GM21576 (cell line): Measurements from ENCODE around the gene OGG1.
A peak's percentile ranks its signal among the peaks of the same experiment; 100 is the strongest.

Experiments
- ATAC-seq: cut with Tn5 transposase; IDR thresholded peaks from one replicate; pipeline ENCODE4 v1.9.1; 2021; ENCODE audit warnings: mild to moderate bottlenecking, moderate library complexity; ENCODE audit not compliant: unreplicated experiment

The OGG1 gene

DNA sequence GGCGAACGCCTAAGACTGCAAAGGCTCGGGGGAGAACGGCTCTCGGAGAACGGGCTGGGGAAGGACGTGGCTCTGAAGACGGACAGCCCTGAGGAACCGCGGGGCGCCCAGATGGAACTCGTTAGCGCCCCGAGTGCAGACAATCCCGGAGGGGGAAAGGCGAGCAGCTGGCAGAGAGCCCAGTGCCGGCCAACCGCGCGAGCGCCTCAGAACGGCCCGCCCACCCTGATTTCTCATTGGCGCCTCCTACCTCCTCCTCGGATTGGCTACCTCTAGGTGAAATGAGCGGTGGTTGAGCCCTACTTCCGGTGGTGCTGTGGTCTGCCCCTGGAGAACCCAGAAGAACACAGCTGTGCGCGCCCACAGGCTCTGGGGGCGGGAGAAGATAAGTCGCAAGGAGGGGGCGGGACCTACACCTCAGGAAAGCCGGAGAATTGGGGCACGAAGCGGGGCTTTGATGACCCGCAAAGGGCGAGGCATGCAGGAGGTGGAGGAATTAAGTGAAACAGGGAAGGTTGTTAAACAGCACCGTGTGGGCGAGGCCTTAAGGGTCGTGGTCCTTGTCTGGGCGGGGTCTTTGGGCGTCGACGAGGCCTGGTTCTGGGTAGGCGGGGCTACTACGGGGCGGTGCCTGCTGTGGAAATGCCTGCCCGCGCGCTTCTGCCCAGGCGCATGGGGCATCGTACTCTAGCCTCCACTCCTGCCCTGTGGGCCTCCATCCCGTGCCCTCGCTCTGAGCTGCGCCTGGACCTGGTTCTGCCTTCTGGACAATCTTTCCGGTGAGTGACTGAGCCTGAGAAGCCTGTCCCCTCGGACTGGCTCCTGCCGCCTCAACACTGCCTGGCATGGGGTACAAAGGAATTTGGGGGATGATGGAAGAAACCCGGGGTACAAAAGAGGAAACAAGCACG, at the start of gene OGG1:
Gene OGG1 (plus strand): TSS at position 308 of the 911 bp plus-strand sequence. CDS start 335 bp downstream, at position 643.
- peak; percentile 87 for ATAC-seq

DNA sequence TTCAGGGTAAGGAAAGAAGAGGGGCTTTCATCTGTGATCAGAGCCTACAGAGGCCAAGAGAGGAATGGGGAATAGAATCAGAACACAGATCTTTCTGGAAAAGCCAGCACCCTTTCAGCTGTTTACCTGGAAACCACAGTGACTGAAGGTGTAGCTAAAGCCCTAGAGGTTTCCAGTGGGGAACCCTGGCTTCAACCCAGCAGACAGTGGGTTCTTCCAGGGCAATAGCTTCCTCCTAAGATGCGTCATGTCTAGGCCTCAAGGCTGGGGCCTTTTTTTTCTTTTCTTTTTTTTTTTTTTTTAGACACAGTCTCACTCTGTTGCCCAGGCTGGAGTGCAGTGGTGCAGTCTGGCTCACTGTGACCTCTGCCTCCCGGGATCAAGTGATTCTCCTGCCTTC, 49.2 kb upstream of the OGG1 start:
- no peak for ATAC-seq

DNA sequence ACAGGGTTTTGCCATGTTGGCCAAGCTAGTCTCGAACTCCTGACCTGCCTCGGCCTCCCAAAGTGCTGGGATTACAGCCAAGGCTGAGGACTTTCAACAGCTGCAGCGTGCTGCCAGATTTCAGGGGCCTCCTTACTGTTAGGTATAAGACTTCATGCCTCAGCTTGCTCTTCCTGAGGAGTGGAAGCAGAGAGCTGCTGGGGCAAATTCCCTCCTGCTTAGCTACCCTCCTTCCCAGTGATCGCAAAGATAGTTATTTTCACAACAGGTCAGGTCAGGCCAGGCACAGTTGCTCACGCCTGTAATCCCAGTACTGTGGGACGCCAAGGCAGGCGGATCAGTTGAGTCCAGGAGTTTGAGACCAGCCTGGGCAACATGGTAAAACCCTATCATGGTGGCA, 48.7 kb upstream of the OGG1 start:
- no peak for ATAC-seq

DNA sequence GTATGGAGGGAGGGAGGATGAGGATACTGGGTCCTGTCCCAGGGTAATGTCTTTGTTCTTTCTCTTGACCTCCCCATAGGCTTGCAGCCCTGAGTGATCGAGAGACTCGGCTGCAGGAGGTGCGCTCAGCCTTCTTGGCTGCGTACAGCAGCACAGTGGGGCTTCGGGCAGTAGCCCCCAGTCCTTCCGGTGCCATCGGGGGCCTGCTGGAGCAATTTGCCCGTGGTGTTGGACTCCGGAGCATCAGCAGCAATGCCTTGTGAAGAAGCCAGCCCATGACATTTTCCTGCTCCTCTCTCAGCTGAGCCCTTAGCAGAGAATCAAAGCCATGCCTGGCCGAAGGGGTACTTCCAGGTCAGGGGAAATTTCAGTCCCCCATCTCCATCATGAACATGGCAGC, 48.0 kb upstream of the OGG1 start:
- ATAC-seq = no peak

DNA sequence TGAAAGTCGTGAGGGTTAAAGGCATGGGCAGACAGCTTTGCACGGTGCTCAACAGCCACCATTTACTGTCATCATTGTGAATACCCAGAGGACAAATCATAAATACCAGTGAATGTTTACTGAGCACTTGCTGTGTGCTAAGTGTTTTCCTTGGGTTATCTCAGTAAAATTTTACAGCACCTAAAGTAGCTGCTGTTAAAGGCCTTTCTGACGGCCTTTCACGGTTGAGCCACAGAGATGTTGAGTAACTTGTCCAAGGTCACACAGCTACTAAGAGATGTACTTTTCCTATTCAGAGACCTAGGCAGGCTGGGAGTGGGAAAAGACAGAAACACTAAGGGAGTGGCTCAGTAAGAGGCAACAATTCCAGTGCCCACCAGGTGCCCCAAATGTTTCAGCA, 46.5 kb upstream of the OGG1 start:
- ATAC-seq = no peak

DNA sequence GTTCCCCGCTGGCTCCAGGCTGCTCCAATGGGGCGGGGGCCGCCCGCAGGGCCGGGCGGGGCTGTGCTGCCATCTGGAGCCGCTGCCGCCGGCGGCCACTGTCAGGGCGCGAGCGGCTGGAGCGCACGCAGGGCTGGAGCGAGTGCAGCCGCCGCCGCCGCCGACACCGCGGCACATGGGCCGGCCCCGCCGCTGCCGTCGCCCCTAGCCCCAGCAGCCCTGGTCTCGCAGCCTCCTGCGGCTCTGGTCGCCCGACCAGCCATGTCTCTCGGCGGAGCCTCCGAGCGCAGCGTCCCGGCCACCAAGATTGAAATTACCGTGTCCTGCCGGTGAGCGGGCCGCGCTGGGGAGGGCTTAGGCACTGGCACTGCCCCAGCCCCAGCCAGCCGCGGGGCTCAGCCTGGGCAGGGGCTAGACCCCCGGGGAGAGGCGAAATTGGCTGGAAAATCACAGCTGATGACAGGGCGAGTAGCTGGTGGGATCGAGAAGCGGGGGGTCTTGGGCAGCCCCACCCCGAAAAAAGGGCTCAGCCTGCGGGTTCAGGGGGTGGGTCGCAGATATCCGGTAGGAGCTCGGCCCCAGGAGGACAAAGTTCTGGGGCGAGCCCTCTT, 45.9 kb upstream of the OGG1 start, which contains the start of gene CPNE9:
Gene CPNE9 (plus strand): TSS at position 98 of the 611 bp plus-strand sequence. CDS start 164 bp downstream, at position 262.
- no peak for ATAC-seq

DNA sequence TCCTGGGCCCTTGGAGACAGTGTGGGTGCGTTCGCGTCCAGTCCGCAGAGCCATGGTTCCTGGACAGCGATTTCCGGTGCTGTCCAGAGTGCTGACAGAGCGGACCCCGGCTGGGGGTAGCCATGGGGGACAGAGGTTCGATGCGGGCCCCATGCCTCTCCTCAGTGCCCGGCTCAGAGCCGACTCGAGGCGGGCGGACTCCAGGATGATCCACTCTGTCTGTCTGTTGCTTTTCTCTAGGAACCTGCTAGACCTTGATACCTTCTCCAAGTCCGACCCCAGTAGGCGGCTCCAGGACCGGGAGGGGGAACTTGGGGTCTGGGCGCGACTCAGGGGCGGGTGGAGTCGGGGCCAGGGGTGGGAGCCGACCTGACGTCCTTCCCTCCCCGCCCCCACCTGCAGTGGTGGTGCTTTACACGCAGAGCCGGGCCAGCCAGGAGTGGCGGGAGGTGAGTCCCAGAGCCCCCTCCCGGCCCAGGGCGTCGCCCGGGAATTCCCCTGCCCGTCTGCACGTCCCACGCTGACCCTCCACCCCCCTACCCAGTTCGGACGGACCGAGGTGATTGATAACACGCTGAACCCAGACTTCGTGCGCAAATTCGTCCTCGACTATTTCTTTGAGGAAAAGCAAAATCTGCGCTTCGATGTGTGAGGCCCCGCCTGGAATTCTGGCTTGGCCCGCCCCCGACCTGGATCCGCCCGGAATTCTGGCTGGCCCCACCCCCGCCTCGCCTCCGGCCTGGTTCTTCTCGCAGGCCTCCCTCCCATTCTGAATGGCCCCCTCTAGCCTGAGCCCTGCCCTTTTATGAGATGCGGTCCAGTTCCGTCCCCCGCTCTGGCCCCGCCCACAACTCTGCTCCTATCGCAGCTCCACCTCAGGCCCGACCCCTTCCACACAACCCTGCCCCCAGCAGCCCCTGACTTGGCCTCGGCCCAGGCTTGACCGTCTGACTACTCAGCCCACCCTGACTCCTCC, 45.1 kb upstream of the OGG1 start:
- ATAC-seq = no peak

DNA sequence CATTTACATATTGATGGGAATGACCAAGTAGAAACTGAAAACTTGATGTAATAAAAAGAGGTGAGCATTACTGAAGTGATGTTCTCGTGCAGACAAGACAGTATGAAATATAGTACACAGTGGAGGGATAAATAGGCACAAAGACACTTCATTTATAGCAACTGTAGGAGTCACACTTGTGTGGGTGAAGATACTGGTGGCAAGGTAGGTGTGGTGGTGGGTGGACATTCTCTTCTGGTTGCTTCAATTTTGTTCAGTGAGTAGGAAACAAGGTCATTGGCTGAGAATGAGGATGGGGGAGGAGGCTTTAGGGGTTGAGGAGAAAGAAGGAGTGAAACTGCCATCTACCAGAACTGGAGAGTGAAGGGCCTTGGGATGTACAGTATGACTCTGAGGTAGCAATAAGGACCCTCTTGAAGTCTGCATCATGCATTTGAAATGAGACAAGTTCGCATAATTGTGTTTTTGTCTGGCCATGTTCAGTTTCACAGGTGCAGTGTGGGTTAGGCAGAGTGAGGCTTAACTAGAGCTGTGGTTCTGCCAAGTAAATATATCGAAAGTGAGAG, 39.5 kb upstream of the OGG1 start:
- ATAC-seq = no peak

DNA sequence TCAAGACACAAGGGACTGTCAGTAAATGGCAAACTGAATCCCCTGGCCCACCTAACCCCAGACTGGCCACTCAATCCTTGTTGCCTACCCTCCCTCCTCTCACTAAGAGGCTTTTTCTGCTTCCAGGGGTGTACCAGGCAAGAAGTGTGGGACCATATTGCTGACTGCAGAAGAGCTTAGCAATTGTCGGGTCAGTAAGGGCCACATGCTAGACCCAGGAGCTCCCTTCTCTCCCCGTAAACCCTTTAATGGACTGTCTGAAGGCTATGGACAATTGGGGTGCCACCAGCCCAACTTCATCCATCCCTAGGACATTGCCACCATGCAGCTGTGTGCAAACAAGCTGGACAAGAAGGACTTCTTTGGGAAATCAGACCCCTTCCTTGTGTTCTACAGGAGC, 37.3 kb upstream of the OGG1 start:
- no peak for ATAC-seq

DNA sequence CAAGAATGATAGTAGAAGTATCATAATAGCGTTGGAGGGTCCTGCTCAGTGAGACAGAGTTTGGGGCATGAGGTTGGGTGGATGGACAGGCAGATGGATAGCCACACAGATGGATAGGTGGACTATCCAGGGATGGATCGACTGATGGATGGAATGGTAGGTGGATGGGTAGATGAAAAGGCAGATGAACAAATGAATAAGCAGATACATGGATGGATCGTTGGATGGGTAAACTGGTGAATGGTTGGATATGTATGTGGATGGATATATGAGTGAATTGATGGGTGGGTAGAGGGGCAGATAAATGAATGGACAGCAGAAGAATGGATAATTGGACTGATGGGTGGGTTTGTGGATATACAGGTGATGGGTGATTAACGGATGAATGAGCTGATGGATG, 36.6 kb upstream of the OGG1 start:
- no peak for ATAC-seq

DNA sequence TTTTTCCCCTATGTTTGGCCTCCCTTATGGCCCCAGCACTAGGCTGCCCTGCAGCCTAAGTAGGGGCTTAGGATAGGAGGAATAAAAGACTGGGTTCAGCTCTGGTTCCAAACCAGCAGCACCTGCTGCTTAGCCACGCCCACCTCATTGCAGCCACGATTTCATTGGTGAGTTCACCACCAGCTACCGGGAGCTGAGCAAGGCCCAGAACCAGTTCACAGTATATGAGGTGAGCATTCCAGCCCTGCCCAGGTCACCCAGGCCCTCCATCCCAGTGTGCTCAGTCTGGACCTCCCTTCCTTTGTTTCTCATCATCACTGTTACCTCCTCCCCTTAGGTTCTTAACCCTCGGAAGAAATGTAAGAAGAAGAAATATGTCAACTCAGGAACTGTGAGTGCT, 34.6 kb upstream of the OGG1 start:
- no peak for ATAC-seq

DNA sequence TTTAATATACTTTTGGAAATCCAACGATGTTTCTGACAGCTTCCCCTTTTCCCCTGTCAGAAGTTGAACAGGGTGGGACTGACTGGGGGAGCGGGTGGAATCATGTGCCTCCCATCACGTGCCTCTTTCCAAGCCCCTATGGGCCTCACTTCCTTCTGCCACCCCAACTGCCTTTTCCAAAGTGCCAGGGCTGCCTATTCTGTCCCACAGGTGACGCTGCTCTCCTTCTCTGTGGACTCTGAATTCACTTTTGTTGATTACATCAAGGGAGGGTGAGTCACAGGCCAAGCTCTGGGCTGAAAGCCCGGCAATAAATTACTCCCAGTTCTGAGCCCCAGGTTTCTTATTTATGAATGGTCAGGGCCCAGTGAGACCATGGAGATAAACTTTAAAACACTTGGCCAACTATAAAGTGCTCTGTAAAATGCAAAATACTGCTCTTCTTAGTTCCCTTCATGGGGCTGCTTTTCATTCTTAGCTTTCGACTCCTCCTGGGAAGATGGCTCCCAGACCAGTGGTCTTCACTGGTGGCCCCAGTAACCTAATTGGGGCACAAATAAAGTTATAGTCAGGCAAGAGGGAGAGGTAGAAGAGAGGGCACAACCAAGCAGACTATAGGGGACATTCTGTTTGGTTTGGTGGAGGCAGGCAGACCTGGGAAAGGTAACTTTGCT, 33.9 kb upstream of the OGG1 start:
- ATAC-seq = no peak

DNA sequence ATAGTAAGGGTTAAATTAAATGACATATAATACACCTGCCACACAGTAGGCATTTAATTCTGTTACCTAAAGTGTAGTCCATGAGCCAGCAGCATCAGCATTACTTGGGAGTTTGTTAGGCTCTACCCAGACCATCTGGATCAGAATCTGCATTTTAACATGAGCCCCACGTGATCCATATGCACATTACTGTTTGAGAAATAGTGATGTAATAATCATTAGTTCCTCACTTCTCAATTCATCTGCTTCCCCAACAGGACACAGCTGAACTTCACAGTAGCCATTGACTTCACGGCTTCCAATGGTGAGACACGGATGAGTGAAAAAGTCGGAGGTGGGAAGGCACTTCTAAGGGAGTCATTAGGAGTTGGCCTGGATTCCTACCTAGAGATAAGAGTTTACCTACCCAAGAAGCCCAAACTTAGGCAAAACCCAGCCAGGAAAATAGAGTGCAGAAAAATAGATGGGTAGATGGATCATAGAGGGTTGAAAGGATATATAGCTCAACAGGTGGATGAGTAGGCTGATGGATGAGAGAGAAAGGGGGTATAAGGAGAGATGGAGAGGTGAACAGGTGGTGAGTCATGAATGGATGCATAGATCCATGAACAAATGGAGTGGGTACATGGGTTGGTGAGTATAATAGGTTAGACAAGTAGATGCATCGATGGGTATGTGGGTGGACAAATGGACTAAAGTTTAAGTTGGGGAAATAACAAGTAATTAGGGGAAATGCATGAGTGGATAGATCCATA, 32.8 kb upstream of the OGG1 start:
- no peak for ATAC-seq

DNA sequence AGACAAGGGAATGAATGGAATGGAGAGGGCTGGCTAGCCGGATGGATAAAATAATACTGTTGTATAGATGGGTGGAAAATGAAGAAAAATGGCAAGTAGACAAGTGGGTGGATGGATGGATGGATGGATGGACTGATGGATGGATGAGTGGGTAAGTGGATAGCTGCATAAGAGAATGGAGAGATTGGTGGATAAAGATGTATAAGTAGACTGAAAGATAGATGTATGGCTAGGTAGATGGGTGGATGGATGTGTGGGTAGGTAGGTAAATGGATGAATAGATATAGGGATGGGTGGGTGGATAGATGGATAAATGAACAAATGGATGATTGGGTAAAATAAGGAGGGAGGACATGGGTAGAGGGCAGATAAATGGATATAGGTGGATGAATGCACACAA, 32.2 kb upstream of the OGG1 start:
- ATAC-seq = no peak

DNA sequence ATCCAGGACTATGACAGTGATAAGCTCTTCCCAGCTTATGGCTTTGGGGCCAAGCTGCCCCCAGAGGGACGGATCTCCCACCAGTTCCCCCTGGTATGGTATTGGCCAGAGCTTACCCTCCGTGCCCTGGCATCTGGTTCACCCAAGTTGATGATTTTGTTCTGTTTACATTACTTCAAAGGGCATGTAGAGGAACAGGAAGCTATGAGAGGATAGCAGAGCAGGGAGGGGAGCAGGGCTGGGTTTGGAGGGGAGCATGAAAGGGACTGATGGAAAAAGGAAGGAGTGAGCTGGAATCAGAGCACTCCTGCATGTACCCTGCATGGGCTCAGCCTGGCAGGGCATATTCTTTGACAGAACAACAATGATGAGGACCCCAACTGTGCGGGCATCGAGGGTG, 31.6 kb upstream of the OGG1 start:
- no peak for ATAC-seq

DNA sequence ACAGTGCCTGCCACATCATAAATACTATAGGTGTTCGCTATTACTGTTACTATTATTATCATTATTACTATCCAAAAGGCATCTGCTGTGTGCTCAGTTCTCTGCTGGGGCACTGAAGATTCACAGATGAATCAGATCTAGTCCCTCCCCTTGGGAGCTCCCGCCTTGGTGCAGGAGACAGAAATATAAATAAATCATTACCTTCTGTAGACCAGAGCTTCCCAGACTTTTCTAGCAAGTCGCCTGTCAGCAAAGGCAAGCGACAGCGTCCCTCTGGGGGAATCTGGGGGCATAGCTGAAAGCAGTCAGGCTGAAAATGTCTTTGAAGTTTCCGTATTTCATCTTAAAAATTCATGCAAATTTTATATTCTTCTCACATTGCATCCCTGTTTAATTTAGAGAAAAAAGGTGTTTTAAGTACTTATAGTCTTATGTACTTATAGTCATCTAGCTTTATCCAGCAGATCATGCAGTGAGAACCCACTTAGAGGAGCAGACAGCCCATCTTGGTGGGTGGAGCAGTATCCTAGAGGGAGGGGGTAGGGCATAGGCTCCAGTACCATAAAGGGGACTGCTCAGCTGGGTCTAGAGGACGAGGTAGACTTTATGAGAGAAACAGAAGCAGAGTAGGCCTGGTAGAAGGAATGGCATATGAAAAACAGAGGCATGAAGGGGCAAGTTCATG, 28.6 kb upstream of the OGG1 start:
- no peak for ATAC-seq

DNA sequence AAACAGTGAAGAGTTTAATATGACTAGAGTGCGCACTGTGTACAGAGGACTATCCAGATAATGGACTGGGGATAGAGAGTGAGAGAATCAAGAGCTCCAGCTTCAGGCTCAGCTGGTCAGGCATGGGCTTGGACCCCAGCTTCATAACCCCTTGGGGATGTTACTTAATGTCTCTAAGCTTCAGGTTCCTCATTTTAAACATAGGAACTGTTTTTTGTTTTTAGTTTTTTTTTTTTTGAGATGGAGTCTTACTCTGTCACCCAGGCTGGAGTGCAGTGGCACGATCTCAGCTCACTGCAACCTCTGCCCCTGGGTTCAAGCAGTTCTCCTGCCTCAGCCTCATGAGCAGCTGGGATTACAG, 28.1 kb upstream of the OGG1 start:
- ATAC-seq = no peak

DNA sequence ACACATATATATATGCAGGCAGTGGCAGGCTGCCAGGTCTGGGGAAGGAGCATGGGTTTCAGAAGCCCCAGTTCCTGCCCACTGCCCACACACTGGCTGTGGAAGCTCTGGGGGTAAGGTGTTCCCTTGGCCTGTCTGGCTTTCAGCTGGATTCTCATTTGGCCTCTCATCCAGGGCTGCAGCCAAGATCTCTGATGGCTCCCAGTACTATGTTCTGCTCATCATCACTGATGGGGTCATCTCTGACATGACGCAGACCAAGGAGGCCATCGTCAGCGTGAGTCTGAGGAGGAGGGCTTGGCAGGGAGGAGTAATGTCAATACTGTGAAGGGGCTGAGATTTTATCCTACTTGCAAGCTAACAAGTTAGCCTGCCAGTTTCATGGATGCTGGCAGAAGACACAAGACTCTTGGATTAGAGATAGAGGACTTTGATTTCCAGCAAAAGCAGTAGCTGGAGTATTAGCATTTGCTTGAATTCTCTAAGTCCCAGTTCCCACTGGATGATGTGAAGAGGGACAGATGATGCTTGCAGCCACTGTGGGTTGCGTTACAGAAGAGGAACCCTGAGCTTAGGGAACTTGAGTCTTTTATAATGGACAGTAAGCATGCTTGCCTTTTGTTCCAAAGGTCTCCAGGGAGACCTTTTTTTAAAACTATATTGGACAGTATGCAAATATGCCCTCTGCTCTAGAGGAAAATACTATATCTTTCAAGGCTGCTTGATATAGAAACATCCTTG, 23.8 kb upstream of the OGG1 start:
- ATAC-seq = no peak
